ENCODE results near the gene MACROD1.

DNA sequence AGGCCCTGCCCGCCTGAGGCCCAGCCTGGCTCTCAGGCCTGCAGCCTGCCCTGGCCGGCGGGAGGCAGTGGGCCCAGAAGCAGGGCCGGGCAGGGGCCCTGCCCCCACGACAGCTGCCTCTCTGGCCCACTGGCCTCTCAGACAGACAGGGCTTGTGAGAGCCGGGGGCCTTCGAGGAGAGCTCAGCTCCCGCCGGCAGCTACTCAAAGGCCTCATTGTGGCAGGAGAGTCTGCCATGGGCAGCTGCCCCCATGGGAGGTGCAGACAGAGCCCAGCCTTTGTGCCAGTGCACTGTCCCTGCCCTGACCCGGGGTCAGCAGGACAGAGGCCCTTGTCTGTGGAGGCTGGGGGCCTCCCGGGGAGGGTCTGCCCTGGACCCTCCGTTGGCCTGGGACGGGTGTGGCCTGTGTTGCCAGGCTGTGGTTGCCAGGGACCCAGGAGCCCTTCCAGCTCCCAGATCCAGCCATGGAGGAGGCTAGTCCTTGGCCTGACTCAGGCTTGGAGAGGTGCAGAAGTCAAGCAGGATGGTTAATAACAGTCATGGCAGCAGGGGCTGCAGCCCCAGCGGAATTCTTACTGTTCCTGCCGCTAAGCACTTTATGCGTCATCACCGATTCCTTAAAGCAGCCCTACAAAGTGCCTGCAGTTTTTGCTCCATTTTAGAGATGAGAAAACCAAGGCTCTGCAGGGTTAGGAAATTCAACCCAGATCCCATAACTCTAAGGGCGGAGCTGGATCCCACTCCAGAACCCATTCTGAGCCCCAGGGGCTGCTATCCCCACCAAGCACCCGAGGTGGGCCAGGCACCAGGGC lies 117.7 kb downstream of the MACROD1 start:
- TF ChIP-seq CHD4 (IDR thresholded peaks at IDR 0.05), result no peak
- no peak for TF ChIP-seq SRF (IDR thresholded peaks at IDR 0.05; ENCODE audit: low read depth in 2 of 2, low read length in 2 of 2)
- TF ChIP-seq, protein P1, sequence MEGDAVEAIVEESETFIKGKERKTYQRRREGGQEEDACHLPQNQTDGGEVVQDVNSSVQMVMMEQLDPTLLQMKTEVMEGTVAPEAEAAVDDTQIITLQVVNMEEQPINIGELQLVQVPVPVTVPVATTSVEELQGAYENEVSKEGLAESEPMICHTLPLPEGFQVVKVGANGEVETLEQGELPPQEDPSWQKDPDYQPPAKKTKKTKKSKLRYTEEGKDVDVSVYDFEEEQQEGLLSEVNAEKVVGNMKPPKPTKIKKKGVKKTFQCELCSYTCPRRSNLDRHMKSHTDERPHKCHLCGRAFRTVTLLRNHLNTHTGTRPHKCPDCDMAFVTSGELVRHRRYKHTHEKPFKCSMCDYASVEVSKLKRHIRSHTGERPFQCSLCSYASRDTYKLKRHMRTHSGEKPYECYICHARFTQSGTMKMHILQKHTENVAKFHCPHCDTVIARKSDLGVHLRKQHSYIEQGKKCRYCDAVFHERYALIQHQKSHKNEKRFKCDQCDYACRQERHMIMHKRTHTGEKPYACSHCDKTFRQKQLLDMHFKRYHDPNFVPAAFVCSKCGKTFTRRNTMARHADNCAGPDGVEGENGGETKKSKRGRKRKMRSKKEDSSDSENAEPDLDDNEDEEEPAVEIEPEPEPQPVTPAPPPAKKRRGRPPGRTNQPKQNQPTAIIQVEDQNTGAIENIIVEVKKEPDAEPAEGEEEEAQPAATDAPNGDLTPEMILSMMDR (IDR thresholded peaks at IDR 0.05 in 2 of 3, conservative IDR thresholded peaks at IDR 0.05 in 1 of 3; ENCODE audit: control insufficient read depth in 2 of 3, extremely low read depth in 1 of 3, insufficient read depth in 1 of 3, low read depth in 3 of 3, low read length in 3 of 3), result no peak
- no peak for TF ChIP-seq SMAD5 (IDR thresholded peaks at IDR 0.05; ENCODE audit: low read depth)
- TF ChIP-seq ZSCAN29 (IDR thresholded peaks at IDR 0.05), result no peak
- TF ChIP-seq SMC3 (IDR thresholded peaks at IDR 0.05; ENCODE audit: borderline replicate concordance, low read length), result no peak
- TF ChIP-seq KLF5 (IDR thresholded peaks at IDR 0.05; ENCODE audit: partially characterized antibody), result no peak
- no peak for TF ChIP-seq ESRRA (IDR thresholded peaks at IDR 0.05; ENCODE audit: low read length)
- TF ChIP-seq MYC (IDR thresholded peaks at IDR 0.05; ENCODE audit: insufficient read depth, insufficient read length, insufficient replicate concordance, low read length, severe bottlenecking), result no peak

Data from GM12878 (cell line).